Omental fat pad (tissue), 4 donors: Measurements from ENCODE around the gene CNOT3. TPM values are rescaled to one million over a fixed set of nuclear protein-coding genes. Genes with fewer than 3 reads are reported as not detected.

Experiments
- ATAC-seq: fragments of 150-250 bp; one replicate; pipeline ENCODE4 v1.9.1; 2016; ENCODE audit warnings: mild to moderate bottlenecking, moderate library complexity; ENCODE audit not compliant: low FRiP score
- DNase-seq: peaks from one replicate; pipeline ENCODE4 v3.0.0-alpha.2; 2019; ENCODE audit warnings: low spot score
- CTCF ChIP-seq, 3 donors: fragments of 450-650 bp; IDR thresholded peaks; one replicate each; pipeline ENCODE4 v1.5.1; 2016 to 2017; ENCODE audit warnings: antibody characterized with exemption in 3 of 3, mild to moderate bottlenecking in 3 of 3, moderate library complexity in 2 of 3
- total RNA-seq, 4 donors: library from RNA; depleted of rRNA; stranded (reverse); fragments of >200 nt; gene quantifications; one replicate each; pipeline ENCODE4 v1.1.0, GENCODE V29; 2016

The CNOT3 gene
- total RNA-seq, 4 donors from 2014 or later, result 13.4 to 24.4 (median 19.0) TPM

- ATAC-seq, result no peak
- no peak for TF ChIP-seq CTCF (IDR thresholded peaks at IDR 0.05)
- no peak for DNase-seq
These were observed 4.1 kb upstream of the CNOT3 start for GRCh38 chr19:54133312-54133956.

GRCh38 chr19:54133957-54134590, 3.5 kb upstream of the CNOT3 start:
- ATAC-seq (no peak), DNase-seq (no peak)
- no peak for TF ChIP-seq CTCF (IDR thresholded peaks at IDR 0.05)

- DNase-seq, result no peak
- no peak for TF ChIP-seq CTCF (IDR thresholded peaks at IDR 0.05)
- peak; percentile 1 for ATAC-seq
These were observed 1.3 kb upstream of the CNOT3 start for GRCh38 chr19:54136086-54136863.

DNA sequence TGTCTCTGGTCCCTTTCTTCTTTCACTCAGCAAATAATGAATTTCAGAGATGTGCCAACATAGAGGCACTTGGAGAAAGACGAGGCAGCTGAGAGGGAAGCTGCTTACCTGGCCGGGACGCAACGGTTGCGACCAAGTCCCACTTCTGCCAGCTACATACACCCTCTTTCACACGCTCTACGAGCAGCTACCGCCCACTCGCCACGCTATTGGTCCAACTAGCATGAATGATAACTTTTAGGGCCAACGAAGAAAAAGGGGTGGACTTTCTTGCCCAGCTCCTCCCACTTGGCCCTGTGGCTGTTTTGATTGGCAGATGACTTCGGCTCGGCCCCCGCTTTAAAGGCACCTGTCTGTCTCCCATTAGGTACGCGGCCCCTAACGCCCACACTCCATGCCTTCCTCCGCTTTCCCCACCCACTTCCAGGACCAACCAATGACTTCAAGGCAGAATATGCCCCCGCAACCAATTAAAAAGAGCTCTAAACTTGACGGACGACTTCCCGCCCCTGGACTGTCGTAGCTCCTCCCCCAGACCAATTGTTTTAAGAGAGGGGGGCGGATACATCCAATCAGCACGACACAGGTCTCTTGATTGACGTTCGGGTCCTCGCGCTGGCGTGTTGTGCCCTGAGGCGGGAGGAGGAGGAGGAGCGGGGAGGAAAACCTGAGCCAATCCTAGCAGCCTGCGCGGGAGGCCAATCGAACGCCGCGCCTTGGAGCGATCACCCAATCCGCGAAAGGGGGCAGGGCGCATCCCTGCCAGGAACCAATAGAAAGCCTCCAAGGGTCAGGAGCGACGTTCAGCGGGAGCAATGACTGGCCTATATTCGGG, 481 bp upstream of the CNOT3 start:
- peak; percentile 96 for ATAC-seq
- peak; percentile 89 for DNase-seq
- TF ChIP-seq CTCF (IDR thresholded peaks at IDR 0.05), result no peak

- no peak for ATAC-seq
- no peak for TF ChIP-seq CTCF (IDR thresholded peaks at IDR 0.05)
- DNase-seq, result no peak
These were observed 1.1 kb downstream of the CNOT3 start for GRCh38 chr19:54138489-54139256.

- TF ChIP-seq CTCF (IDR thresholded peaks at IDR 0.05), result no peak
- ATAC-seq, result no peak
- DNase-seq, result no peak
These were observed 3.8 kb downstream of the CNOT3 start for GRCh38 chr19:54141356-54141755.
